Mucosa of rectum (tissue), 2 donors: ENCODE results near the gene PUS10.
"Not testable (repeated sequence)": the region's sequence is repeated elsewhere in the genome, so short reads cannot be mapped to it uniquely, and the experiment has no call there.

ENCODE experiments used
- H3K27ac ChIP-seq, 2 donors: one replicate each; pipeline ENCODE4 v1.7.0; 2013; ENCODE audit warnings: inconsistent platforms in 2 of 2, low read depth in 2 of 2, low read length in 2 of 2
- H3K27me3 ChIP-seq, 2 donors: one replicate each; pipeline ENCODE4 v1.7.0; 2013; ENCODE audit warnings: low read length in 2 of 2; ENCODE audit not compliant: control insufficient read depth in 2 of 2, insufficient read depth in 2 of 2
- H3K36me3 ChIP-seq, 2 donors: one replicate each; pipeline ENCODE4 v1.7.0; 2013; ENCODE audit warnings: low read length in 2 of 2; ENCODE audit not compliant: control insufficient read depth in 2 of 2, insufficient read depth in 2 of 2
- H3K4me1 ChIP-seq, 2 donors: one replicate each; pipeline ENCODE4 v1.7.0; 2013; ENCODE audit warnings: low read length in 2 of 2, mild to moderate bottlenecking in 1 of 2; ENCODE audit not compliant: control insufficient read depth in 2 of 2, insufficient read depth in 2 of 2
- H3K4me3 ChIP-seq, 2 donors: one replicate each; pipeline ENCODE4 v1.7.0; 2013; ENCODE audit warnings: low read length in 2 of 2
- H3K9ac ChIP-seq, 2 donors: one replicate each; pipeline ENCODE4 v1.7.0; 2013; ENCODE audit warnings: low read length in 2 of 2, low read depth in 1 of 2, mild to moderate bottlenecking in 1 of 2
- H3K9me3 ChIP-seq, 2 donors: one replicate each; pipeline ENCODE4 v1.7.0; 2013; ENCODE audit warnings: low read length in 2 of 2; ENCODE audit not compliant: control insufficient read depth in 2 of 2
- donor health status: healthy.
- donor health status: Normal muscosa, but diverticular disease.

Gene PUS10

GRCh38 chr2:60907329-60907728, 110.7 kb downstream of the PUS10 start:
- no peak overlapping the region for H3K4me3 ChIP-seq

DNA sequence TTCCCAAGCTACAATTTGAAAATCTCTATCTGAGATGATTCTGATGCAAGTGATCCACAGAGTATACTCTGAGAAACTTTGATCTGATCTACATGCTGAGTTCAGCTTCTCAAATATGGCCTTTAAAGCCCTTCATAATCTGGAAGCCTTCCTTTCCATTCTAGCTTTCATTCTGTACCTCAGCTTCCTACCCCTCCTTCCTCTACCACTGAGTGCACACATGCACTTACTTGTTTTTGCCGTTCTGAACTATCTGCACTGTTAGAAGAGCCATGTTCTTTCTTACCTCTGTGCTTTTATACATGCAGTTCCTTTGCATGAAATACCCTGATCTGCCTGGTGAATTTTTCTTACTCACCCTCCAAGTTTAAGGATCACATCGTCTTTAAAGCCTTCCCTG, 111.7 kb downstream of the PUS10 start:
- no peaks in the 10 kb centered on the region for H3K9me3 ChIP-seq
- H3K4me1 ChIP-seq: no peaks in the 10 kb centered on the region
- no peak overlapping the region for H3K27ac ChIP-seq
- no peak overlapping the region for H3K9ac ChIP-seq
- H3K36me3 ChIP-seq: peaks cover 16 to 17% of the 10 kb centered on the region in 2 donors
- no peak overlapping the region for H3K4me3 ChIP-seq
- no peaks in the 10 kb centered on the region for H3K27me3 ChIP-seq

More at GRCh38 chr2:60907329-60907728, 110.7 kb downstream of the PUS10 start:
- Histone ChIP-seq H3K27me3 (no peaks in the 10 kb centered on the region), H3K9me3 (no peaks in the 10 kb centered on the region), H3K9ac (no peak overlapping the region), H3K36me3 (peaks cover 11 to 12% of the 10 kb centered on the region in 2 donors), H3K4me1 (no peaks in the 10 kb centered on the region), H3K27ac (no peak overlapping the region)

DNA sequence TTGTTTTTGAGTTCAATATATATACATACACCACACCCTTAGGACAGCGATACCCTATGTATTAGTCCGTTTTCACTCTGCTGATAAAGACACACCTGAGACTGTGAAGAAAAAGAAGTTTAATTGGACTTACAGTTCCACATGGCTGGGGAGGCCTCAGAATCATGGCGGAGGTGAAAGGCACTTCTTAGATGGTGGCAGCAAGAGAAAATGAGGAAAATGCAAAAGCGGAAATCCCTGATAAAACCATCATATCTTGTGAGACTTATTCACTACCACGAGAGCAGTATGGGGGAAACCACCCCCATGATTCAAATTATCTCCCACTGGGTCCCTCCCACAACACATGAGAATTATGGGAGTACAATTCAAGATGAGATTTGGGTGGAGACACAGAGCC, 112.2 kb downstream of the PUS10 start:
- H3K9ac ChIP-seq, H3K4me1 ChIP-seq, H3K27ac ChIP-seq, H3K9me3 ChIP-seq, H3K27me3 ChIP-seq, H3K4me3 ChIP-seq: not testable (repeated sequence)
- H3K36me3 ChIP-seq: peaks cover 17 to 19% of the 10 kb centered on the region in 2 donors

DNA sequence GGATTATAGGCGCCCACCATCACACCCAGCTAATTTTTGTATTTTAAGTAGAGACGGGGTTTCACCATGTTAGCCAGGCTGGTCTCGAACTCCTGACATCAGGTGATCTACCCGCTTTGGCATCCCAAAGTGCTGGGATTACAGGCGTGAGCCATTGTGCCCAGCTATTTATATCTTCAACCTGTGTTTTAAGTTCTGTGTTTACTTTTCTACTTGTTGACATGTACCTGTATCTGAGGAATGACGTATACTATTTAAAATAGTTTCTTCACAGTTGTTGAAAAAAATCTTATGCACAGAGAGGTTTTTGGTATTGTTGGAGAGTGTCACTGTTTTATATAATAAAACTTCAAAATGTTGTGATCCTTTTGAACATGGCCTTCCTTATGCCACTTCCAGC, 116.8 kb downstream of the PUS10 start:
- H3K36me3 ChIP-seq: peaks cover 19 to 34% of the 10 kb centered on the region in 2 donors

GRCh38 chr2:60899892-60900249, 118.2 kb downstream of the PUS10 start:
- H3K9ac ChIP-seq: no peak overlapping the region
- H3K4me3 ChIP-seq: no peak overlapping the region
- no peaks in the 10 kb centered on the region for H3K9me3 ChIP-seq
- H3K4me1 ChIP-seq: no peaks in the 10 kb centered on the region
- H3K36me3 ChIP-seq: peaks cover 23 to 35% of the 10 kb centered on the region in 2 donors
- no peaks in the 10 kb centered on the region for H3K27me3 ChIP-seq
- no peak overlapping the region for H3K27ac ChIP-seq

More for the DNA sequence above, 116.8 kb downstream of the PUS10 start:
- not testable (repeated sequence) for H3K4me1 ChIP-seq, H3K9me3 ChIP-seq, H3K4me3 ChIP-seq, H3K27ac ChIP-seq, H3K9ac ChIP-seq, H3K27me3 ChIP-seq

DNA sequence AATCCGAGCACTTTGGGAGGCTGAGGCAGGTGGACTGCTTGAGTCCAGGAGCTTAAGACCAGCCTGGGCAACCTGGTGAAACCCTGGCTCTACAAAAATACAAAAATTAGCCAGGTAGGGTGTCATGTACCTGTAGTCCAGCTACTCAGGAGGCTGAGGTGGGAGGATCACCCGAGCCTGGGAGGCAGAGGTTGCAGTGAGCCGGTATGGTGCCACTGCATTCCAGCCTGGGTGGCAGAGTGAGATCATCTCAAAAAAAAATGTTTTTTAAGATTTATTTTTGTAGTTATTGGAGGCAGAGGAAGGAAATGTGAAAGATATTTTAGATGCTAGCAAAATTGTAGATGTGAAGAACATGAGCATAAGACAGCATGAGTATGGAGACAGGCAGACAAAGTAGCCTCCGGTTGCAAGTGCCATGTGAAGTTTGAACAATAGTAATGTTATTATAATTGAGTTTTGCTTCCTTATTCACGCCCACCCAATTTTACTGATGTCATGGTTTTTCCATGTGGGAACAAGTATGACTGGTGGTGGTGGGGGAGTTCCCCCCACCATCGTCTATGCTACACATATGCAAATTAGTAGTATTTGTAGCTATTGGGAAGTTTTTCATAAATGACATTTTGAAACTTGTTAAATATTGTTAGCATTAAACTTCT, 118.7 kb downstream of the PUS10 start:
- Histone ChIP-seq H3K9ac (no peak overlapping the region), H3K27me3 (no peaks in the 10 kb centered on the region), H3K36me3 (peaks cover 26 to 35% of the 10 kb centered on the region in 2 donors), H3K9me3 (no peaks in the 10 kb centered on the region), H3K4me3 (no peak overlapping the region), H3K27ac (no peak overlapping the region), H3K4me1 (no peaks in the 10 kb centered on the region)

- peaks cover 28 to 35% of the 10 kb centered on the region in 2 donors for H3K36me3 ChIP-seq
- H3K9ac ChIP-seq: no peak overlapping the region
These were observed 119.5 kb downstream of the PUS10 start for GRCh38 chr2:60898567-60898966.

More at GRCh38 chr2:60898567-60898966, 119.5 kb downstream of the PUS10 start:
- Histone ChIP-seq H3K4me3 (no peak overlapping the region), H3K9me3 (no peaks in the 10 kb centered on the region), H3K27me3 (no peaks in the 10 kb centered on the region), H3K4me1 (no peaks in the 10 kb centered on the region), H3K27ac (no peak overlapping the region)
